Central memory CD8-positive, alpha-beta T cell (primary cell): Measurements from ENCODE around the gene GLYATL1.

Experiments used
- ATAC-seq: fragments of 150-1000 bp; cut with Tn5 transposase; replicated peaks from 2 replicates; pipeline ENCODE4 v1.10.0; 2022; ENCODE audit warnings: mild to moderate bottlenecking, moderate FRiP score, moderate number of reproducible peaks; ENCODE audit not compliant: poor library complexity, severe bottlenecking; ENCODE audit errors: extremely low read depth
- DNase-seq, 2 donors: peaks; one replicate each; pipeline ENCODE4 v3.0.0; 2021; ENCODE audit warnings: low spot score in 2 of 2
- H3K27ac Mint-ChIP-seq: one replicate; pipeline ENCODE4 v1.8.0; 2022; ENCODE audit warnings: low read depth, mild to moderate bottlenecking, moderate library complexity, mixed read lengths
- H3K27me3 Mint-ChIP-seq: one replicate; pipeline ENCODE4 v1.8.0; 2022; ENCODE audit warnings: mixed read lengths
- H3K36me3 Mint-ChIP-seq: one replicate; pipeline ENCODE4 v1.8.0; 2022; ENCODE audit warnings: mild to moderate bottlenecking, moderate library complexity, mixed read lengths; ENCODE audit not compliant: insufficient read depth
- H3K4me1 Mint-ChIP-seq: one replicate; pipeline ENCODE4 v1.8.0; 2022; ENCODE audit warnings: mixed read lengths
- H3K4me3 Mint-ChIP-seq: one replicate; pipeline ENCODE4 v1.8.0; 2022; ENCODE audit warnings: mild to moderate bottlenecking, moderate library complexity, mixed read lengths
- H3K9me3 Mint-ChIP-seq: one replicate; pipeline ENCODE4 v1.8.0; 2022; ENCODE audit warnings: mixed read lengths

Gene GLYATL1

GRCh38 chr11:58917159-58917783 is 22.0 kb upstream of the GLYATL1 start:
- no peaks in the 10 kb centered on the region for H3K36me3 Mint-ChIP-seq
- H3K27me3 Mint-ChIP-seq: peaks cover 36% of the 10 kb centered on the region
- no peak overlapping the region for H3K27ac Mint-ChIP-seq
- DNase-seq (no peak), ATAC-seq (no peak)
- no peaks in the 10 kb centered on the region for H3K4me1 Mint-ChIP-seq
- no peak overlapping the region for H3K4me3 Mint-ChIP-seq
- peaks cover 5% of the 10 kb centered on the region for H3K9me3 Mint-ChIP-seq

GRCh38 chr11:58919561-58919960 is 19.7 kb upstream of the GLYATL1 start:
- peaks cover 11% of the 10 kb centered on the region for H3K4me1 Mint-ChIP-seq
- no peaks in the 10 kb centered on the region for H3K36me3 Mint-ChIP-seq
- ATAC-seq (no peak), DNase-seq (no peak)
- H3K9me3 Mint-ChIP-seq: peaks cover 5% of the 10 kb centered on the region
- H3K27me3 Mint-ChIP-seq: peaks cover 28% of the 10 kb centered on the region
- no peak overlapping the region for H3K27ac Mint-ChIP-seq
- H3K4me3 Mint-ChIP-seq: no peak overlapping the region

GRCh38 chr11:58919980-58920379 is 19.3 kb upstream of the GLYATL1 start:
- H3K4me1 Mint-ChIP-seq: peaks cover 11% of the 10 kb centered on the region
- no peaks in the 10 kb centered on the region for H3K36me3 Mint-ChIP-seq
- H3K9me3 Mint-ChIP-seq: peaks cover 5% of the 10 kb centered on the region
- H3K4me3 Mint-ChIP-seq: no peak overlapping the region
- peaks cover 23% of the 10 kb centered on the region for H3K27me3 Mint-ChIP-seq
- DNase-seq: no peak
- no peak overlapping the region for H3K27ac Mint-ChIP-seq
- ATAC-seq: no peak

GRCh38 chr11:58921778-58922390 is 17.4 kb upstream of the GLYATL1 start:
- ATAC-seq (no peak), DNase-seq (no peak)
- Mint-ChIP-seq H3K4me1 (peaks cover 11% of the 10 kb centered on the region), H3K36me3 (no peaks in the 10 kb centered on the region), H3K9me3 (no peaks in the 10 kb centered on the region), H3K27me3 (peaks cover 21% of the 10 kb centered on the region), H3K27ac (no peak overlapping the region), H3K4me3 (no peak overlapping the region)

- Mint-ChIP-seq H3K4me1 (peaks cover 13% of the 10 kb centered on the region), H3K9me3 (no peaks in the 10 kb centered on the region), H3K36me3 (no peaks in the 10 kb centered on the region), H3K27ac (no peak overlapping the region), H3K4me3 (no peak overlapping the region), H3K27me3 (peaks cover 23% of the 10 kb centered on the region)
- ATAC-seq (no peak), DNase-seq (no peak)
Measured at GRCh38 chr11:58922479-58922878, 16.8 kb upstream of the GLYATL1 start.

- Mint-ChIP-seq H3K4me3 (no peak overlapping the region), H3K27ac (no peak overlapping the region), H3K36me3 (no peaks in the 10 kb centered on the region), H3K4me1 (peaks cover 16% of the 10 kb centered on the region), H3K27me3 (peaks cover 31% of the 10 kb centered on the region), H3K9me3 (no peaks in the 10 kb centered on the region)
- no peak for DNase-seq
- no peak for ATAC-seq
Measured at GRCh38 chr11:58923300-58923788, 15.9 kb upstream of the GLYATL1 start.

GRCh38 chr11:58924230-58924629 is 15.1 kb upstream of the GLYATL1 start:
- no peak for ATAC-seq
- no peak overlapping the region for H3K4me3 Mint-ChIP-seq
- peaks cover 40% of the 10 kb centered on the region for H3K27me3 Mint-ChIP-seq
- H3K9me3 Mint-ChIP-seq: no peaks in the 10 kb centered on the region
- no peak overlapping the region for H3K27ac Mint-ChIP-seq
- H3K36me3 Mint-ChIP-seq: no peaks in the 10 kb centered on the region
- no peak for DNase-seq
- peaks cover 16% of the 10 kb centered on the region for H3K4me1 Mint-ChIP-seq

- no peaks in the 10 kb centered on the region for H3K9me3 Mint-ChIP-seq
- peaks cover 57% of the 10 kb centered on the region for H3K27me3 Mint-ChIP-seq
- DNase-seq (no peak), ATAC-seq (no peak)
- H3K27ac Mint-ChIP-seq: no peak overlapping the region
- no peaks in the 10 kb centered on the region for H3K36me3 Mint-ChIP-seq
- H3K4me1 Mint-ChIP-seq: peaks cover 16% of the 10 kb centered on the region
- H3K4me3 Mint-ChIP-seq: no peak overlapping the region
Measured at GRCh38 chr11:58926251-58926650, 13.0 kb upstream of the GLYATL1 start.

GRCh38 chr11:58926695-58927094 is 12.6 kb upstream of the GLYATL1 start:
- Mint-ChIP-seq H3K9me3 (no peaks in the 10 kb centered on the region), H3K27ac (no peak overlapping the region), H3K27me3 (peaks cover 57% of the 10 kb centered on the region), H3K36me3 (no peaks in the 10 kb centered on the region), H3K4me3 (no peak overlapping the region), H3K4me1 (peaks cover 16% of the 10 kb centered on the region)
- no peak for ATAC-seq
- no peak for DNase-seq

- H3K4me1 Mint-ChIP-seq: peaks cover 15% of the 10 kb centered on the region
Measured at GRCh38 chr11:58927393-58928106, 11.7 kb upstream of the GLYATL1 start.

GRCh38 chr11:58928107-58928499 is 11.2 kb upstream of the GLYATL1 start:
- H3K9me3 Mint-ChIP-seq: no peaks in the 10 kb centered on the region
- DNase-seq: no peak
- no peak overlapping the region for H3K4me3 Mint-ChIP-seq
- H3K36me3 Mint-ChIP-seq: no peaks in the 10 kb centered on the region
- peaks cover 10% of the 10 kb centered on the region for H3K4me1 Mint-ChIP-seq
- no peak for ATAC-seq
- H3K27ac Mint-ChIP-seq: peak overlapping the region; percentile 18
- H3K27me3 Mint-ChIP-seq: peaks cover 51% of the 10 kb centered on the region

More at GRCh38 chr11:58927393-58928106, 11.7 kb upstream of the GLYATL1 start:
- DNase-seq (no peak), ATAC-seq (no peak)
- Mint-ChIP-seq H3K4me3 (no peak overlapping the region), H3K36me3 (no peaks in the 10 kb centered on the region), H3K9me3 (no peaks in the 10 kb centered on the region), H3K27me3 (peaks cover 53% of the 10 kb centered on the region), H3K27ac (peak overlapping the region; percentile 18)

GRCh38 chr11:58928691-58929090 is 10.6 kb upstream of the GLYATL1 start:
- no peak for ATAC-seq
- Mint-ChIP-seq H3K27ac (no peak overlapping the region), H3K9me3 (no peaks in the 10 kb centered on the region), H3K4me1 (peaks cover 5% of the 10 kb centered on the region), H3K36me3 (no peaks in the 10 kb centered on the region), H3K27me3 (peaks cover 45% of the 10 kb centered on the region), H3K4me3 (no peak overlapping the region)
- DNase-seq: no peak

GRCh38 chr11:58930926-58931325 is 8.4 kb upstream of the GLYATL1 start:
- Mint-ChIP-seq H3K9me3 (no peaks in the 10 kb centered on the region), H3K4me3 (no peak overlapping the region), H3K27me3 (peaks cover 39% of the 10 kb centered on the region), H3K4me1 (peaks cover 5% of the 10 kb centered on the region), H3K27ac (no peak overlapping the region), H3K36me3 (no peaks in the 10 kb centered on the region)
- ATAC-seq: no peak
- no peak for DNase-seq
